Natural killer cell (primary cell): Measurements from ENCODE around the gene AS3MT. TPM values are rescaled to one million over a fixed set of nuclear protein-coding genes. Genes with fewer than 3 reads are reported as not detected.

Experiments used
- total RNA-seq, 4 donors: library from RNA; stranded (reverse); fragments of 120-200 nt in 1 of 4; gene quantifications; one replicate each; pipeline versions ENCODE4 v1.2.3 to v1.2.4, GENCODE V29; 2013 to 2022

The AS3MT gene
- total RNA-seq, 3 donors from 2014 or later (not counting 1 experiment from before 2014, with no cell fraction given) = 0.48 to 0.75 TPM; not detected in 1

Other genes starting within 250 kb of the AS3MT start
- gene TRIM8, start 225.0 kb upstream of the AS3MT start, total RNA-seq = 10 to 100 TPM; 81.9 to 87.8 (median 86.2) TPM
- 1 to 10 TPM; 1.4 to 1.7 (median 1.5) TPM for gene ARL3, start 155.1 kb upstream of the AS3MT start, total RNA-seq
- gene SFXN2, start 154.8 kb upstream of the AS3MT start, total RNA-seq = 1 to 10 TPM; 4.8 to 8.0 (median 5.1) TPM
- 10 to 100 TPM; 34.6 to 48.4 (median 47.9) TPM for gene WBP1L, start 125.5 kb upstream of the AS3MT start, total RNA-seq
- gene CYP17A1, start 32.1 kb upstream of the AS3MT start, total RNA-seq = not detected
- gene BORCS7, start 15.2 kb upstream of the AS3MT start, total RNA-seq = 10 to 100 TPM in 2 of 3 donors, 1 to 10 TPM in 1; 9.7 to 18.9 (median 15.4) TPM
- 10 to 100 TPM in 2 of 3 donors, 1 to 10 TPM in 1; 8.6 to 18.0 (median 16.7) TPM for gene CNNM2, start 48.8 kb downstream of the AS3MT start, total RNA-seq